MM.1S (cell line): ENCODE data around the gene IL1A.

Experiments
- EZH2 ChIP-seq: fragments of 300-600 bp; sonication (generic); optimal IDR thresholded peaks from 2 replicates; pipeline ENCODE3; 2017; ENCODE audit warnings: low read depth, mild to moderate bottlenecking, antibody characterized with exemption, low read length, mixed read lengths
- TF ChIP-seq, protein P1 (sequence below): fragments of 300-600 bp; sonication (generic); IDR thresholded peaks from 2 replicates; pipeline ENCODE4 v1.5.1; 2016; ENCODE audit warnings: antibody characterized with exemption, low read length, mixed read lengths

- TF ChIP-seq, protein P1, sequence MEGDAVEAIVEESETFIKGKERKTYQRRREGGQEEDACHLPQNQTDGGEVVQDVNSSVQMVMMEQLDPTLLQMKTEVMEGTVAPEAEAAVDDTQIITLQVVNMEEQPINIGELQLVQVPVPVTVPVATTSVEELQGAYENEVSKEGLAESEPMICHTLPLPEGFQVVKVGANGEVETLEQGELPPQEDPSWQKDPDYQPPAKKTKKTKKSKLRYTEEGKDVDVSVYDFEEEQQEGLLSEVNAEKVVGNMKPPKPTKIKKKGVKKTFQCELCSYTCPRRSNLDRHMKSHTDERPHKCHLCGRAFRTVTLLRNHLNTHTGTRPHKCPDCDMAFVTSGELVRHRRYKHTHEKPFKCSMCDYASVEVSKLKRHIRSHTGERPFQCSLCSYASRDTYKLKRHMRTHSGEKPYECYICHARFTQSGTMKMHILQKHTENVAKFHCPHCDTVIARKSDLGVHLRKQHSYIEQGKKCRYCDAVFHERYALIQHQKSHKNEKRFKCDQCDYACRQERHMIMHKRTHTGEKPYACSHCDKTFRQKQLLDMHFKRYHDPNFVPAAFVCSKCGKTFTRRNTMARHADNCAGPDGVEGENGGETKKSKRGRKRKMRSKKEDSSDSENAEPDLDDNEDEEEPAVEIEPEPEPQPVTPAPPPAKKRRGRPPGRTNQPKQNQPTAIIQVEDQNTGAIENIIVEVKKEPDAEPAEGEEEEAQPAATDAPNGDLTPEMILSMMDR = no peak
- TF ChIP-seq EZH2 = no peak
Observed at GRCh38 chr2:112783187-112783714, 1.0 kb downstream of the IL1A start.
